Activated CD4-positive, alpha-beta T cell treated with anti-CD3 and anti-CD28 coated beads, Interleukin-2, amount 50 U/mL, for 16 hours (primary cell): ENCODE measurements around the gene MAPK14.
"Not testable (repeated sequence)": the region's sequence is repeated elsewhere in the genome, so short reads cannot be mapped to it uniquely, and the experiment has no call there.

ENCODE experiments used
- DNase-seq: peaks from one replicate; pipeline ENCODE4 v3.0.0-alpha.2; 2020

Gene MAPK14

DNA sequence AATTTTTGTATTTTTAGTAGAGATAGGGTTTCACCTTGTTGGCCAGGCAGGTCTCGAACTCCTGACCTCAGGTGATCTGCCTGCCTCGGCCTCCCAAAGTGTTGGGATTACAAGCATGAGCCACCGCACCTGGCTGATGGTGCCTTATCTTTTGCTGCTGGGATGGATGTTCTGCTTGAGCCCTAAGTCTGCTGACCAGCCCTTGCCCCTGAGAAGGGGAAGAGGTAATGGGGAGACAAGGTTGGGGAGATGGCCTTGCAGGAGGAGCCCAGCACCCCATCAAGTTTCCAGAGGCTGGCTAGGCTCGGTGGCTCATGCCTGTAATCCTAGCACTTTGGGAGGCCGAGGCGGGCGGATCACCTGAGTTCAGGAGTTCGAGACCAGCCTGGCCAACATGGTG is 96.7 kb downstream of the MAPK14 start:
- DNase-seq: not testable (repeated sequence)

DNA sequence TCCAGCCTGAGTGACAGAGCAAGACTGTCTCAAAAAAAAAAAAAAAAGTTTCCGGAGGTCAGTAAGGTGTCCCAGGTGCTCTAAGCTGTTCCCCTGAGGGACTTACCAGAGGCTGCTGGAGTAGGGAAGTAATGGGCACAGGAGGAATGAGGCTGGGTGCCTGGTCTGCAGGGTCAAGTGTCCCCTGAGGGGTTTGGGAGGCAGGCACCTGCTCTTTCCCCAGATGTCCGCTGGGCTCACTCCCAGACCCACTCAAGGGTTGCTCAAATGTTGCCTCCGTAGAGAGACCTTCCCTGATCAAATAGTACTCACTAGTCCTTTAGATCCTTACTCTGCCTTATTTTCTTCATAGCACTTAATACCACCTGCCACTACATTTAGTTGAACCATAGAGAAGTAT is 97.3 kb downstream of the MAPK14 start:
- no peak for DNase-seq

GRCh38 chr6:36125575-36125974 is 98.0 kb downstream of the MAPK14 start:
- no peak for DNase-seq

DNA sequence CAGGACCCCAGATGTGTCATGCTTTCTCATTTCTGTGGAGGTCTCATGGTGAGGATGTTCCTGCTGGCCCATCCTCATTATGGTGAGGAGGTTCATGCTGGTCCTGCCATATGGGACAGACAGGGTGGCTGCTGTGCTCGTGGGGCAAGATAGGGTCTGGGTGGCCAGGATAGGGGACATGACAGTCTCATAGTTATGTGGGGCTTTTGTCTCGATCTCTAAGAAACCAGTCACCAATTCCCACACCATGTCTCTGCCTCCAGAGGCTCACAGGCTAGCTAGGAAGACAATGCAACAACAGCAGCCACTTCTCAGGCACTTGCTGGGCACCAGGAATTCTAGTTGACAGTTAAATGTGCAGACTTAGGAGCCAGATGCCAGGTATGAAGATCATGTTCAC is 98.5 kb downstream of the MAPK14 start:
- no peak for DNase-seq

- peak; percentile 25 for DNase-seq
Observed at GRCh38 chr6:36126553-36127458, 99.2 kb downstream of the MAPK14 start.

DNA sequence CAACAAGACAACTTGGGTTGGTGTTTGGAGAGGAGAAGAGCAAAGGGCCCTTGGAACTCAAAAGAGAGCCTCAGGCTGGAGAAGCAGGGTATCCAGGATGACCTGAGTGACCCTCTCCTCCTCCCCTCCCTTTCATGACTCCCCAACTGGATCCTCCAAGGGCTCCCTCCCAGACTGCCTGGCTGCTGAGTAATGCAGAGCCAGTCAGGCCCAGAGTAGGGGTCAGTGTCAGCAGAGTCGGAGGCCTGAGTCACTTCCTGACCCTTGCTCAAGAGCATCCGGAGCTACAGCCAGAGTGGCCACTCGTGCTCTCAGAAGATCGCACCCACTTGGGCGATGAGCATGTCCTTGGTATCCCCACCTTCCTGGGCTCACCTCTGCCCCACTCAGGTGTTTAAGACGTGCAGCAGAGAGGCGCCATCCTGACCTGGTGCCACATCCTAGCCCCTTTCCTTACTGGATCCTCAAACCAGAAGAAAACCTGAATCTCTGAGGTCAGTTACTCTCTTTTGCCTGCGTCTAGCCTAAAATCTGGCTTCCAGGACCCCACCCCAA is 99.9 kb downstream of the MAPK14 start:
- DNase-seq: no peak

- no peak for DNase-seq
Observed at GRCh38 chr6:36128073-36128472, 100.5 kb downstream of the MAPK14 start.

- DNase-seq: no peak
Observed at GRCh38 chr6:36128793-36129192, 101.2 kb downstream of the MAPK14 start.

DNA sequence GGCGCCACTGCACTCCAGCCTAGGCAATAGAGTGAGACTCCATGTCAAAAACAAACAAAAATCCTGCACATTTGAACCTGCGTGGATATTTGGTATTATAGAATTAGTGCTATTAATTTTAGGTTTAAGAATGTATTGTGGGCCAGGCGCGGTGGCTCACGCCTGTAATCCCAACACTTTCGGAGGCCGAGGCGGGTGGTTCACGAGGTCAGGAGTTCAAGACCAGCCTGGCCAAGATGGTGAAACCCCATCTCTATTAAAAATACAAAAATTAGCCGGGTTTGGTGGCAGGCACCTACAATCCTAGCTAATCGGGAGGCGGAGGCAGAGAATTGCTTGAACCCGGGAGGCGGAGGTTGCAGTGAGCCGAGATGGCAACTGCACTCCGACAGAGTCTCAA is 101.7 kb downstream of the MAPK14 start:
- not testable (repeated sequence) for DNase-seq

DNA sequence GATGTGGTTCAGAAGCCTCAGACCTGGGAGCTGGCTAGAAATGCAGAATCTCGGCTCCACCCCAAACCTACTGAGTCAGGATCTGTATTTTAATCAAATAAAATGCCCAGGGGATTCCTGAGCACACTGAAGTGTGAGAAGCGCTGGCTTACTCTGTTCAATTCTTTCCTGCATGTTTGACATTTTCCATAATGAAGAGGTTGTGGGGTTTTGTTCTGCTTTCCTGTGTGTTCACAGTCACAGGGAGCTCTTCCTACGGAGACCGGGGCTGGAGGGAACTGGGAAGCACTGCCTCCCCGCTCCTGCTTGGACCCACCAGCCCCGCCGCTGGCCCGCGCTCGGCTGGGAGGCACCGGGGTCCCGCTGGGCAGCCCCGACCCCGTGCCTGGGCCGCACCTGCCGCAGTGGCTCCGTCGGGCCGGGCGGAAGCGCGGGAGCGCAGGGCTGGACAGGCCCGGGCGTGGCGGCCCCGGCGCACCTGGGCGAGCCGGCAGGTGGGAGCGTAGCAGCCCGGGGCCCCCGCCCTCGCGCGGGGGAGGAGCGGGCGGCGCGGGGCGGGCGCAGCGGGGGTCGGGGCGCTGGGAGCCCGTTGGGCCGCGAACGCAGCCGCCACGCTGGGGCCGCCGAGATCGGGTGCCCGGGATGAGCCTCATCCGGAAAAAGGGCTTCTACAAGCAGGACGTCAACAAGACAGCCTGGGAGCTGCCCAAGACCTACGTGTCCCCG is 102.5 kb downstream of the MAPK14 start, which contains the start of gene MAPK13:
Gene MAPK13, plus strand, starts transcription at position 573 of the 726 bp plus-strand sequence. Its CDS starts 70 bp downstream, at position 643.
- DNase-seq: peak; percentile 15

GRCh38 chr6:36130667-36131510 is 103.3 kb downstream of the MAPK14 start:
- DNase-seq: peak; percentile 64

DNA sequence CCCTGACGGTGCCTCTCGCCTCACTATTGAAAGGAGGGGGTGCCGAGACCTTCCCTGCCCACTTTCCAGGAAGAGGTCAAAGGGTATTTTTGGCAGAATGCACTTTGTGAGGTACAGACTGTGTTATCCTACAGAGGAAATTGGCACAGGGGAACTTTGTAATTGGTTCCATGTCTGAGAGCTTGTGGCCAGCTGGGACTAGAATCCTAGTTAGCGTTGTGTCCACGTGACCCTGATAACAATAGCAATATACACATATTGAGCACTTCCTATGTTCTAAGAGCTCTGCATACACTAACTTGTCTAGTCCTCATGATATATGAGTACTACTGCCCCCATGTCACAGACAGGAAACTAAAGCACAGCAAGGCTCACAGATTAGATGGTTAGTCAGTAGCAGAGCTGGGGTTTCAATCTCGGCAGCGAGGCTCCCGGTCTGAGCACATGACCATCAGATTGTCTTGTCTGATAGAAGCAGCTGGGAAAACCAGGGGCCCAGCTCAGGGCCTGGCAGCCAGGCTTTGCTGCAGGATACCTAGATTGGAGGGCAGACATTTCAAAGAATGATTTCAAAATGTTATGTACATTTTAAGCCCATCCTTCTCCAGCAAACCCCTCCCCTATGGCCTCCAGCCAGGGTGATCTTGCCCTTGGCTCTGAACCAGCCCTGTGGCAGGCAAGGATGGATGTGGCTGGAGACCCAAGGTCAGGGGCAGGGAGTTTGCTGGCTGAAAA is 104.1 kb downstream of the MAPK14 start:
- peak; percentile 82 for DNase-seq

DNA sequence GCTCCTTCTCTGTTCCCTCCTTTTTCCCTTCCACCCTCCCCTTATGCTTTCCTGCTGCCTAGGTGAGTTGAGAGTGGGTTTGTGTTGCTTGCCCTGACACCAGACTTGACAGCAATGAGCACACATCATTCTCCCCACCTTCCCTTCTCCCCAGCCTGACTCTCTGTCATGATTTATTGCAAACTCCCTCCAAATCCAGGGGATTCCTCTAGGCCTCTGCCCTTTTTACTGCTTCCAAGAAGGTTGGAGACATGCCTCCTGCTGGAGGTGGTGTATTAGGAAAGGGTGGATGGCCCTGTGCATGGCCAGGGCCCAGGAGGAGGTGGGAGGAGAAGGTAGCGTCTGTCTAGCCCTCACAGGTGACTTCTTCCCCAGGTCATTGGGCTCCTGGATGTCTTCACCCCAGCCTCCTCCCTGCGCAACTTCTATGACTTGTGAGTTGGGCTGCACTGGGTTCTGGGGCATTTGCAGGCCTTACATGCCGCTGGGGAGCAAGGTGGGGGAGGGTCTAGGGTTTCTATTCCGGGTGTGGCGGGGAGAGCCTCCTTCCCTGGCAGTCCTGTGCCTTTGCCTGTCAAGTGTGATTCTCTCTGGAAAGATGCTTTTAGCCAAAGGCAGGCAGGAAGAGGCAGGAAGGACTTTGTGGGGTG is 104.8 kb downstream of the MAPK14 start:
- no peak for DNase-seq

DNA sequence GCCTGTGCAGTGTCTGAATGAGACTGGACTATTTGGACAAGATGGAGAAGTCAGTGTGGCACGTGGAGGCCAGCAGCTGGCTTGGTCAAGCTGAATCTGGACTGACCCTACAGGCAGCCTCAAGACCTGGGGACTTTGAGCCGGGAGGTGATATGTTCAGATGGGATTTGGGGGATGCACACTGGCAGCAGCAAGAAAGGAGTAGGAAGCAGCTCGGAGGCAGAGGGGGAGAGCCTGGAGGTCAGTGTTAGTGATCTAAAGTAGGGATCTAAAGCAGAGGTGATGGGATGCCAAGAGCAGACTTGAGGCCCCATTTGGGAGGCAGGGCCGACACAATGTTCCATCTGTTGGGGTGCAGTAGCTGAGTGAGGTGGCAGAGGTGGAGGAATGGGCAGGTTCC is 105.5 kb downstream of the MAPK14 start:
- no peak for DNase-seq

GRCh38 chr6:36133912-36134311 is 106.3 kb downstream of the MAPK14 start:
- no peak for DNase-seq

DNA sequence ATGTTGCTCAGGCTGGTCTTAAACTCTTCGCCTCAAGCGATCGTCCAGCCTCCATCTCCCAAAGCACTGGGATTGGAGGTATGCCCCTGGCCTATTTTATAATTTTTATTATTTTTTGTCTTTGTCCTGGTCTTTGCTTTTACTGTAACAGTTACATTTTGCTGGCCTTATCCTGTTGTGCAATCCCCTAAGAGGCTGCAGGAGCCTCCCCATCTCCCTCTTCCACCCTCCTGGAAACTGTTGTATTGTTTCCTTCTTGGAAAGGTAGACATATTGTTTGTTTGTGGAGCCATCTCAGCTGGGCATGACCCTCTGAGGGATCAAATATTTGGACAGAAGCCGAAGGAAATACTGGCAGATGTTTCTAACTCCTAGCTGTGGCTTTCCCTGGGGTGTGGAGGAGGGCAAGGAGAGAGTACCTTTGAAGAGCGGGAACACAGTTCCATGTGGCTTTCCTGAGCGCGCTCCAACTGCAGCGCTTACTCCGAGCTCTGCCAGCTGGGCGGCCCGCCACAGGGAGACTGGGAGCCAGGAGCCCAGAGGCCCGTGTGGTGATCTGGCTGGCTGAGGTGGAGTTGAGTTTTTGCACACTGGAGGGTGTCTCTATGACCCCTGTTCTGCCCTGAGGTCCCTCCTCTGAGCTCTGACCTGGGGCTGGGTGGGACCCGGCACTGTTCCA is 107.6 kb downstream of the MAPK14 start:
- no peak for DNase-seq

GRCh38 chr6:36136034-36136433 is 108.4 kb downstream of the MAPK14 start:
- DNase-seq: no peak

- no peak for DNase-seq
Observed at GRCh38 chr6:36136551-36136950, 108.9 kb downstream of the MAPK14 start.

- DNase-seq: no peak
Observed at GRCh38 chr6:36138667-36139066, 111.1 kb downstream of the MAPK14 start.

DNA sequence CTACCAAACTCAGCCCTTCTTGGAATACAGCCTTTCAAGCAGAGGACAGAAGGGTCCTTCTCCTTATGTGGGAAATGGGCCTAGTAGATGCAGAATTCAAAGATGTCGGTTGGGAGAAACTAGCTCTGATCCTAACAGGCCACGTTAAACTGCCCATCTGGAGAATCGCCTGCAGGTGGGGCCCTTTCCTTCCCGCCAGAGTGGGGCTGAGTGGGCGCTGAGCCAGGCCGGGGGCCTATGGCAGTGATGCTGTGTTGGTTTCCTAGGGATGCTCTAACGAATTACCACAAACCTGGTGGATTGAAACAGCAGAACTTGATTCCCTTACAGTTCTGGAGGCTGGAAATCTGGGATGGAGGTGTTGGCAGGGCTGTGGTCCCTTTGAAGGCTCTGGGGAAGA is 111.8 kb downstream of the MAPK14 start:
- DNase-seq: no peak
